Stimulated activated CD8-positive, alpha-beta memory T cell treated with anti-CD3 and anti-CD28 coated beads, Interleukin-2, amount 100 ng/mL, for 1 hour (primary cell): ENCODE measurements around the gene TAF9.
"Not testable (repeated sequence)": the region's sequence is repeated elsewhere in the genome, so short reads cannot be mapped to it uniquely, and the experiment has no call there.

ENCODE experiments used
- DNase-seq, 2 donors: peaks; one replicate each; pipeline ENCODE4 v3.0.0-alpha.2; 2020; ENCODE audit warnings: low read depth in 2 of 2

Gene TAF9

GRCh38 chr5:69335341-69335935 lies 33.9 kb downstream of the TAF9 start:
- no peak for DNase-seq

- DNase-seq = peak; percentile 35 to 55
Measured at GRCh38 chr5:69334793-69335268, 34.5 kb downstream of the TAF9 start.

GRCh38 chr5:69333668-69334315 lies 35.5 kb downstream of the TAF9 start:
- DNase-seq = not testable (repeated sequence)

GRCh38 chr5:69331528-69332445 lies 37.5 kb downstream of the TAF9 start:
- DNase-seq = no peak

GRCh38 chr5:69329905-69330489 lies 39.3 kb downstream of the TAF9 start:
- no peak for DNase-seq

GRCh38 chr5:69326365-69326764 lies 43.0 kb downstream of the TAF9 start:
- no peak for DNase-seq

GRCh38 chr5:69317391-69317790 lies 51.9 kb downstream of the TAF9 start:
- DNase-seq = no peak

- DNase-seq = no peak
Measured at GRCh38 chr5:69315972-69316371, 53.3 kb downstream of the TAF9 start.
